HG03135 (cell line): ENCODE results near the gene TP53I3.
A peak's percentile ranks its signal among the peaks of the same experiment; 100 is the strongest.
"Not testable (repeated sequence)": the region's sequence is repeated elsewhere in the genome, so short reads cannot be mapped to it uniquely, and the experiment has no call there.

Source experiments
- ATAC-seq: cut with Tn5 transposase; IDR thresholded peaks from one replicate; pipeline ENCODE4 v1.9.1; 2021; ENCODE audit warnings: mild to moderate bottlenecking, moderate library complexity; ENCODE audit not compliant: unreplicated experiment

TP53I3 gene

GRCh38 chr2:24058564-24059271 is 25.9 kb downstream of the TP53I3 start:
- ATAC-seq, result no peak

GRCh38 chr2:24055750-24056149 is 28.9 kb downstream of the TP53I3 start:
- ATAC-seq, result no peak

GRCh38 chr2:24054366-24055010 is 30.1 kb downstream of the TP53I3 start:
- no peak for ATAC-seq

- no peak for ATAC-seq
Observed at GRCh38 chr2:24052951-24053350, 31.7 kb downstream of the TP53I3 start.

- ATAC-seq, result no peak
Observed at GRCh38 chr2:24051833-24052232, 32.8 kb downstream of the TP53I3 start.

- no peak for ATAC-seq
Observed at GRCh38 chr2:24050041-24050979, 34.3 kb downstream of the TP53I3 start.

- ATAC-seq, result no peak
Observed at GRCh38 chr2:24049485-24050021, 35.1 kb downstream of the TP53I3 start, which contains the start of gene FKBP1B. Gene FKBP1B, plus strand, starts transcription at chr2:24049741. Its CDS starts 109 bp downstream, at chr2:24049850.

GRCh38 chr2:24048769-24049484 is 35.7 kb downstream of the TP53I3 start:
- no peak for ATAC-seq

GRCh38 chr2:24047703-24048033 is 37.0 kb downstream of the TP53I3 start:
- peak; percentile 0 for ATAC-seq

- ATAC-seq, result peak; percentile 99
Observed at GRCh38 chr2:24046930-24047702, 37.5 kb downstream of the TP53I3 start, which contains the start of gene WDCP. Gene WDCP, minus strand, starts transcription at chr2:24047391. Its CDS starts 7,897 bp downstream, at chr2:24039494.

- no peak for ATAC-seq
Observed at GRCh38 chr2:24046599-24046929, 38.1 kb downstream of the TP53I3 start.

- ATAC-seq, result no peak
Observed at GRCh38 chr2:24045511-24046508, 38.8 kb downstream of the TP53I3 start.

GRCh38 chr2:24043133-24043532 is 41.5 kb downstream of the TP53I3 start:
- not testable (repeated sequence) for ATAC-seq

GRCh38 chr2:24040511-24040910 is 44.1 kb downstream of the TP53I3 start:
- no peak for ATAC-seq

GRCh38 chr2:24038786-24039499 is 45.7 kb downstream of the TP53I3 start:
- ATAC-seq, result no peak
